ENCODE data around the gene SYT5. TPM values are rescaled to one million over a fixed set of nuclear protein-coding genes. Genes with fewer than 3 reads are reported as not detected.

SYT5 gene
- total and polyA plus RNA-seq, 2 of the 8 experiments (the other 6 are each of a cell fraction or from before 2014, with no cell fraction given): 0.35 to 0.67 TPM

DNA sequence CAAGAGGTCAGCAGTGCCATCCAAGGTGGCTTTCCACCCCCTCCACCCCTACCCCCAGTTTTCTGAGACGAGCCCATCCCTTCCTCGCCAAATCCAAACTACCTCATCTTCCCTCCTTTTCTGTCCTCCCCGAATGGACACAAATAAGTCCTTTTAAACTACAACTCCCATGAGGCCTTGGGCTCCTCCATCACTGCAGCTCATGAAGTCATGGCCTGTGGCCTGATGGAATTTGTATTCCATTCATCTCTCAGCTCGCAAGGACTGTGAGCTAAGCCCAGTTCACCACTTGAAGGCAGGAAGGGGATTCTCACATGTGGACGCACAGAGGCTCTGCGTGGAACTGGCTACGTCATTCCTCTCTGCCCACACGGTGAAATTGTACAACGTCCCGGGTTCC, 16.7 kb upstream of the SYT5 start:
- H2AK5ac ChIP-seq (ENCODE audit: low read depth, low read length): no peak overlapping the region
- H2BK5ac ChIP-seq (ENCODE audit: low read depth, low read length): no peak overlapping the region
- no peak overlapping the region for H4K91ac ChIP-seq (replicated peaks; ENCODE audit: insufficient read length, low read length)
- H2BK15ac ChIP-seq (ENCODE audit: low read length): no peak overlapping the region
- no peaks in the 10 kb centered on the region for H4K20me1 ChIP-seq (replicated peaks in 1 of 2; ENCODE audit: control insufficient read depth in 1 of 2, insufficient read depth in 2 of 2, low read length in 2 of 2)
- no peaks in the 10 kb centered on the region for H3K79me1 ChIP-seq (ENCODE audit: low read depth, low read length)
- no peak overlapping the region for H3K18ac ChIP-seq (ENCODE audit: extremely low read depth, low read length)
- H2BK12ac ChIP-seq (ENCODE audit: low read depth, low read length): no peak overlapping the region
- FAIRE-seq (no peak), DNase-seq (ENCODE audit: low read depth in 1 of 2, low spot score in 2 of 2) (no peak)
- H3K9me3 ChIP-seq (ENCODE audit: insufficient read depth in 2 of 2, low read depth in 1 of 2, low read length in 1 of 2): no peaks in the 10 kb centered on the region
- H3K4ac ChIP-seq (replicated peaks; ENCODE audit: insufficient read length, low read depth, low read length): no peak overlapping the region
- no peak overlapping the region; the same call in 1 of the 2 replicates for H4K8ac ChIP-seq (ENCODE audit: extremely low read depth, insufficient read depth, low read length)
- no peak overlapping the region for H3K56ac ChIP-seq (replicated peaks; ENCODE audit: insufficient read length, low read depth, low read length)
- no peak overlapping the region for H3K4me3 ChIP-seq (ENCODE audit: extremely low read depth in 1 of 4, insufficient read depth in 2 of 4, low read depth in 3 of 4, low read length in 4 of 4)
- H3K23me2 ChIP-seq (ENCODE audit: low read depth, low read length): no peaks in the 10 kb centered on the region; the same call in 1 of the 2 replicates
- no peak overlapping the region for H3K14ac ChIP-seq (ENCODE audit: insufficient read length)
- H3K4me2 ChIP-seq (ENCODE audit: insufficient read depth in 1 of 2, low read depth in 2 of 2, low read length in 2 of 2): no peak overlapping the region
- H2AFZ ChIP-seq (ENCODE audit: low read length): no peak overlapping the region
- H3K36me3 ChIP-seq (ENCODE audit: control insufficient read depth in 2 of 4, insufficient read depth in 4 of 4, low read length in 3 of 4): no peaks in the 10 kb centered on the region
- no peak overlapping the region for H3K27ac ChIP-seq (ENCODE audit: low read depth, low read length)
- CTCF ChIA-PET (ENCODE audit: partially characterized antibody): interaction anchor here (0.7 to 1.7 kb wide), 3 partner anchors 31 to 296 kb away, joined by 3 to 6 read pairs (median 4); partner anchors contain the start of gene DNAAF3
- POLR2A ChIA-PET (ENCODE audit: partially characterized antibody): no interaction called here
- H3K9ac ChIP-seq (replicated peaks in 1 of 4; ENCODE audit: extremely low read depth in 1 of 4, low read depth in 3 of 4, low read length in 3 of 4): no peak overlapping the region
- H3K79me2 ChIP-seq (ENCODE audit: control insufficient read depth in 1 of 2, insufficient read depth in 2 of 2, low read length in 2 of 2): no peaks in the 10 kb centered on the region
- H2BK120ac ChIP-seq (replicated peaks; ENCODE audit: low read depth, low read length): no peak overlapping the region
- H4K5ac ChIP-seq (ENCODE audit: insufficient read length, low read depth, low read length): no peak overlapping the region
- H3K27me3 ChIP-seq (replicated peaks in 1 of 4; ENCODE audit: control insufficient read depth in 3 of 4, extremely low read depth in 1 of 4, insufficient read depth in 3 of 4, low read length in 3 of 4): no peaks in the 10 kb centered on the region
- WGBS, 2 experiments (ENCODE audit: extremely low coverage in 1 of 2, insufficient coverage in 1 of 2, insufficient read length in 1 of 2, insufficient replicate concordance in 2 of 2, low coverage in 1 of 2, low lambda C conversion rate in 2 of 2, missing lambda C conversion rate in 1 of 2): 86% methylated on average over 10 of the region's 10 CpGs; no CpG with 5 or more reads in 1 of the 2 experiments
- H3K4me1 ChIP-seq (replicated peaks in 1 of 4; ENCODE audit: control insufficient read depth in 3 of 4, insufficient read depth in 4 of 4, low read length in 3 of 4): no peaks in the 10 kb centered on the region
- no peak overlapping the region for H2BK20ac ChIP-seq (ENCODE audit: low read length)
- no peak overlapping the region for H3K23ac ChIP-seq (ENCODE audit: insufficient read length)
- TF ChIP-seq YY1 (IDR thresholded peaks at IDR 0.05; ENCODE audit: low read depth, low read length): 0 out of 2 replicates have a peak, but pooled peaks have one; percentile 20

All from H1 (cell line).